GM18511 (cell line): ENCODE measurements around the gene PCNX2.

ENCODE experiments used
- ATAC-seq: cut with Tn5 transposase; IDR thresholded peaks from one replicate; pipeline ENCODE4 v1.9.1; 2021; ENCODE audit warnings: mild to moderate bottlenecking, moderate library complexity; ENCODE audit not compliant: unreplicated experiment

The PCNX2 gene

GRCh38 chr1:233066087-233066486 is 229.4 kb downstream of the PCNX2 start:
- no peak for ATAC-seq

DNA sequence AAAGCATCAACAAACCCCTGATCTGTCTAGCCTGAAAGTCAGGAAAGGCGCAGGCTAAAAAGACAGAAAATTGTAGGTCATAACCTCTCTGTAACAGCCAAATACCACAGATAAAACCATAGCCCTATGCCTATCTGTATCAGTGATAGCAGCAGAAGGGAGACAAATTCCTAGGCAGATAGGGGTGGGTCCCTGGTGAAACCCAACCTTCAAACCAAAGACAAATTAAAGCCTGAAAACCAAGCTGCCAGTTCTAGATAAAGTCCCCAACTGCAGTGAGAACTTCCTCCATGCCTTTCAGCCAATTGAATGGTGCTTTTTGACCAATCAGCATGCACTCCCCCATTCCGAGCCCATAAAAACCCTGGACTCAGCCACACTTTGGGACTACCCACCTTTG is 229.8 kb downstream of the PCNX2 start:
- no peak for ATAC-seq

GRCh38 chr1:233064988-233065387 is 230.5 kb downstream of the PCNX2 start:
- no peak for ATAC-seq

DNA sequence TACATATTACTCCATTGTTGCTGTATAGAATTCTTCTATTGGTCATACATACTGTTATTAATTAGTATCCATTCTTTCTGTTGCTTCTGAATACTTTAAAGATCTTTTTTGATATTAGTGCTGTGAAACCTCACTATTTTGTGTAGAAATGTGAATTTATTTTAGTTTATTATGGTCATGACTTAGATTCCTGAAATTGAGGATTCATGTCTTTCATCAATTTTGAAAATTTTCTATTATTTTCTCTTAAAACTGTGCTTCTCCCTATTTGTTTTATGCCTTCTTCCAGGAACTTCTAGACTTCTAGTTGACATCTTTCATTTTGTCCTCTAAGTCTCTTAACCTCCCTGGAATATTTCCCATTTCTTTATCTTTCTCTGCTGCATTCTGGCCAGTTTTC is 232.1 kb downstream of the PCNX2 start:
- ATAC-seq: no peak

DNA sequence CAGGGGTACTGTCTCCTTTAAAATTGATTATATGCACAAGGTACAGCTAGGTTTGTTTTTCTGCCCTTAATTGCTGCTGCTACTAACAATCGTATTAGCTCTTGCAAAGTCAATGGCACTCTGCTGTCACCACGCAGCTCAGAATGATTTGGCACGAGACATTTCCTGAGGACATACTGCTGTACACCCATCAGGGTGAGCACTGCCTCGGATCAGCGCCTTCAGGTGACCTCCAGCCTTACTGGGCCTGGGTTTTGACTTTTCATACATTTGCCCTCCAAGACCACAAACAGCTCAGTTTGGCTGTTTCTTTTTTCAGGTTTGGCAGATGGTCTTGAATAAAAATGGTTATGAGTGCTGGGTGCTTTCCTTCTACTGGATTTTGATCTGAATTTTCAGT is 234.3 kb downstream of the PCNX2 start:
- no peak for ATAC-seq

- no peak for ATAC-seq
Measured at GRCh38 chr1:233060461-233060994, 235.0 kb downstream of the PCNX2 start.

- ATAC-seq: no peak
Measured at GRCh38 chr1:233057836-233058235, 237.7 kb downstream of the PCNX2 start.

DNA sequence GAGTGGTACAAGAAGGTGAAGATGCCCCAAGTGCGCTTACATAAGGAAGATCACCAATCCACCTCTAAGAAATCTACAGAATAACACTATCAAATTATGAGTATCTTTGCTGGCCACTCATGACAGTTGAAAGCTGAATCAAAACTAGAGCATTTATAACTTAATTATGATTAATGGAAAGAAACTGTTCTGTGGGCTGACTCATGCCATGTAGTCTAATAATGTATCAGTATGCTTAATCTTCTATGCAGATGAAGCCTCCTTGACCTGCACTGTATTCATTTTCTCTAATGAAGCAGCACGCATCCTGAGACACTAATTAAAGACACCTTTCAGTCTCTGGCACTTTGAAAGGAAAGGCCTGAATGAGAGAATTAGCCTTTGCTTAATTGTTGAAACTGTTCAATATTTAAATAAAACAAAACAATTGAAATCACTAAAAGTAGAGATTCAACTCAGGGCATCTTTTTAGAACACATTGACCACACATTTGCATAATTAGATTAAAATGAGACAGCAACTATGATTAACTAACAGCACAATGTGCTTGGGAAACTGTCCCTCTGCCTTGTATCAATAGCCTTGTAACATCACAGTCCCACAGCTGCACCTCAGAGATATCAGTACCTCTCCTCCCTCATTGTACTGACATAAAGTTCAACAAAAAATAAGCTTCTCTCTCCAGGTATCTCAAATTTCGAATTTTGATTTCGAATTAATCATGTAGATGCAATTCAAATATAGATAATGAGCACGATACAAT is 239.5 kb downstream of the PCNX2 start:
- ATAC-seq: no peak

GRCh38 chr1:233045588-233045987 is 249.9 kb downstream of the PCNX2 start:
- ATAC-seq: no peak

DNA sequence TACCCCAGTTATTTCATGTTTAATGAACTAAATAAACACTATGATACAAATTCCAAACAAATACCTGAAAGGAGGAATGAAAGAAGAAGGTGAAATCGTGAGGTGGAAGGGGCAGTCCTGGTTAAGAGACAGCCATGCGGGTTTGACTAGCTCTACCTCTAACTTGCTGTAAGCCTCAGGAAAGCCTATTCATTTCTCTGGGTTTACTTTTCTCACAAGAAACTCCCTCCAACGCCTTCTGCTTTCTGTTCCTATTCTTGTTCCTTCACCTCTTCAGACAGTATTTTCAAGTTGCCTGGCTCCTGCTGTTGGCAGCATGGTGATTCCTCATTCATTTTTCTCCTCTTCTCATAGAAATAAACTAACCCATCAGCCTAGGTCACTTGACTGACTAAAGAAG is 252.7 kb downstream of the PCNX2 start:
- no peak for ATAC-seq

GRCh38 chr1:233040494-233040893 is 255.0 kb downstream of the PCNX2 start:
- ATAC-seq: no peak

DNA sequence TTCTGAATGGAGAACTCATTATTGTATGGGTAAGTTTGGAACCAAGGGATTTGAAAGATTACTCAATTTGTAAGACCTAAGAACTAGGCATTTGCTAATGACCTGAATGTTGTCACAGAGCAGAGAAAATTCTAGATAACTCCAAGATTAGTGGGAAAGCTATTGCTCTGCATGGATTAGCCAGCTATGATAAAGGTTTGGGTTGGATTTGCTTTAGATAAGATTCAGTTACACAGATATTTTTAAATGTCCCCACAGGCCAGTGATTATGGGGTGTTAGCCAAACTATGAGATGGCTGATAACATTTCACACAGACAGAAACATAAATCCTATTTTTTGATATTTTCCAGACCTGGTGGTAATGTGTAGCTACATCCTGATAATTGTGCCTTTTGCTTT is 256.9 kb downstream of the PCNX2 start:
- no peak for ATAC-seq

DNA sequence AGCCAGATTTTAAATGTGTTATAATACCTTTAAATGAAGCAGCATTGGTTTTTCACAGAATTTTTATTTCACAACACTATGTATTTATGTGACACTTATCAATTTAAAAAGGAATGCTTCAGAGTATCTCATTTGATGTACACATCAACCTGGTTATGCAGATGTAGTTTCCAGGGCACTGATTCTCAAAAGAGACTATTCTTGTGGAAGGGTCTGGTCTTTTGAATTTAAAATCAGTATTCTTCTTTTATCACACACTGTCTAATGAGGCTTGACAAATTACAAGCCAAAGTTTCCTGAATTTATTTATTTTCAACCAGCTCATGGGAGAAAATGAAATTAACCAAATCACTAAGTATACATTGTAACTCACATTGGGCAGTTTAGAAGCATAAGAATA is 257.7 kb downstream of the PCNX2 start:
- no peak for ATAC-seq

DNA sequence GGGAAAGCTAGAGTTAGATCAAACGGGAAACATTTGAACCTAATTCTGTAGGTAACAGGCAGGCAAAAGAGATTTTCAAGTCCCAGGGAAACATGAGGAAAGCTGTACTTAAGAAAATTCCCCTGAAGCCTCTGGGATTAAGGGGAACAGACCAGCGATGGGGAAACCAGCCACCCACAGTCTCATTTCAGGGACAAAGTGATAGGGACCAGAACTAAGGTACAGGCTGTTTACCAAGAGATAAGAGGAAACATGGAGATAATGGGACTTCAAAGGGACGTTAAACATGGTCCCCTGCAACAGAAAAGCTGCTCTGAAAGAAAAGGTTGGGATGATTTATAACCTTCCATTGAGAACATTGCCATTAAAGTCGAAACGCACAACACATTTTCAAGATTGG is 260.7 kb downstream of the PCNX2 start:
- no peak for ATAC-seq

GRCh38 chr1:233033361-233033760 is 262.2 kb downstream of the PCNX2 start:
- ATAC-seq: no peak

- ATAC-seq: no peak
Measured at GRCh38 chr1:233032916-233033315, 262.6 kb downstream of the PCNX2 start.

GRCh38 chr1:233031521-233031920 is 264.0 kb downstream of the PCNX2 start:
- no peak for ATAC-seq

- ATAC-seq: no peak
Measured at GRCh38 chr1:233027046-233027445, 268.5 kb downstream of the PCNX2 start.

- ATAC-seq: no peak
Measured at GRCh38 chr1:233025567-233025966, 270.0 kb downstream of the PCNX2 start.

DNA sequence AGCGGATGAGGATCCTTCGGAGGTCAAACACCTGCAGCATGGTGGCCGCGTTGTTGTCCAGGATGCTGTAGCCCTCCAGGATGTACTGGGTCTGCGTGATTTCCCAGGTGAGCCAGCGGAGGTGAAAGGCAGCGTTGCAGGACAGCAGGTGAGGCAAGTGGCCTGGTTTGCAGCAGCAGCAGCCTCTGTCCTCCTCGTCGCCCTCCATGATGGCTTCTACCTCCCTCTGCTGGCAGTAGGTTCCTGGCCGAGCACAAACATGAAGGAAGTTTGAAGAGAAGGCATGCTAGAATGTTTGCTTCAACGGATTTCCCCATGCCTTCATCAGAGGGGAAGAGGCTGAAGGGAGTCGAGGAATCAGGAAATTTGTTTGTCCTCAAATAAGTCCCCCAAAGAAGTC is 270.4 kb downstream of the PCNX2 start:
- peak; percentile 49 for ATAC-seq

DNA sequence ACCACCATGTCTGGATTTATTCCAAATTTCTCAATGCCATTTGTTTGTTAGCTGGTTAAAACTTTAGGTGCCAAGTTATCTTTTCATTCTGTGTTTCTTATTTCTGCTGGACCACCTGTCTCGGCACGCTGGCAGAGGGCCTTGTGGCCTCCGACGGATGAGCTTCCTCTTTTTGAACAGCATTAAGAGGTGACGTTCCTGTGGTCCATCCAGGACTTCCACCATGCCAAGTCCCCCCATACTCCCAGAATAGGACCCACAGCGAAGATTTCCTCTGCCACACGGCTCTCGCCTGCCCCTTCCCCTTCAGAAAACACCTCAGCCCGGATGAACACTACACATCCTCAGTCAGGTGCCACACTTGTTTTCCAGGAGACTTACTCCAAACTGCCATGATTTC is 271.3 kb downstream of the PCNX2 start:
- ATAC-seq: no peak

DNA sequence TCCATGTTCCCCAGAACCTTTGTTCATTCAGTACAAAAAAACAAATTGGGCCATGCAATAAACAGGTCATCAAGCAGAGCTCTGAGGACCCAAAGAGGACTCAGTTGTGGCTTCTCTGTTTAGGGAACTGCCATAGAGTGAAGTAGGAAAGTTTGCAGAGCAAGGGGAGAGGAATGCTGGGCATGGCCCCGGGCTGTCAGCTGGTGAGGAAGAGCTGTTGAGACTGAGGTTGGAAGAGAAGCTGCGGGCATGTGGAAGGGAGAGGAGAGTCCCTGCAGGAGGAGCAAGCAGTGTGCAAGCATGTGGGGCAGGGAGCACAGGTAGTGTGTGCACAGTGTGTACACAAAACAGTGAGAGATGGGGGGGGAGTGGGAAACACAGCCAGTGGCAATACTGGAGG is 273.3 kb downstream of the PCNX2 start:
- ATAC-seq: no peak

DNA sequence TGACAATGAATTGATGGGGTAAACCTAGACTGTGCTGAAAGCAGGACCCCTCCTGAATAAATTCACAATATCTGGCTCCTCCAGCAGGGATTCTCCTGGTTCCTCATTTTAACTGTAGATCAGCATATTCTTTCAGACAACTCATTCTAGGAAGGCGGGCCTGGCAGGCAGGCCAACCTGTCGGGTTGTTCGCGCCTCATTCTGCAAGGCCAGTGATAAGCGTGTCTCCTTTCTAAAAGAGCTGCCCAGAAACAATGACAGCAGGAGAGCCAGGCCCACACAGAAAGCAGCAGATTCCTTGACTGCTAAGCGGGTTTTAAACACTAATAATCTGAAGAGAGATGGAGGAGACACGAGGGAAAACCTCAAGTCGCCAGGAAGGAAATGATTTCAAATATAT is 275.1 kb downstream of the PCNX2 start:
- no peak for ATAC-seq
